GM18951 (cell line): ENCODE data around the gene TRIM47.
"Not testable (repeated sequence)": the region's sequence is repeated elsewhere in the genome, so short reads cannot be mapped to it uniquely, and the experiment has no call there.

Source experiments
- POLR2A ChIP-seq: IDR thresholded peaks from 4 replicates; pipeline ENCODE4 v1.6.1; 2011; ENCODE audit warnings: mild to moderate bottlenecking; ENCODE audit not compliant: insufficient read length, insufficient read depth; ENCODE audit errors: extremely low read depth
- in situ Hi-C: fragments of 300-500 bp; cut with MboI; formaldehyde crosslinking; loops from one replicate; pipeline ENCODE4 v1.12.0; 2022; ENCODE audit warnings: low sequenced_read_pairs, mixed read lengths, inconsistent platforms; ENCODE audit not compliant: unreplicated experiment

The TRIM47 gene

DNA sequence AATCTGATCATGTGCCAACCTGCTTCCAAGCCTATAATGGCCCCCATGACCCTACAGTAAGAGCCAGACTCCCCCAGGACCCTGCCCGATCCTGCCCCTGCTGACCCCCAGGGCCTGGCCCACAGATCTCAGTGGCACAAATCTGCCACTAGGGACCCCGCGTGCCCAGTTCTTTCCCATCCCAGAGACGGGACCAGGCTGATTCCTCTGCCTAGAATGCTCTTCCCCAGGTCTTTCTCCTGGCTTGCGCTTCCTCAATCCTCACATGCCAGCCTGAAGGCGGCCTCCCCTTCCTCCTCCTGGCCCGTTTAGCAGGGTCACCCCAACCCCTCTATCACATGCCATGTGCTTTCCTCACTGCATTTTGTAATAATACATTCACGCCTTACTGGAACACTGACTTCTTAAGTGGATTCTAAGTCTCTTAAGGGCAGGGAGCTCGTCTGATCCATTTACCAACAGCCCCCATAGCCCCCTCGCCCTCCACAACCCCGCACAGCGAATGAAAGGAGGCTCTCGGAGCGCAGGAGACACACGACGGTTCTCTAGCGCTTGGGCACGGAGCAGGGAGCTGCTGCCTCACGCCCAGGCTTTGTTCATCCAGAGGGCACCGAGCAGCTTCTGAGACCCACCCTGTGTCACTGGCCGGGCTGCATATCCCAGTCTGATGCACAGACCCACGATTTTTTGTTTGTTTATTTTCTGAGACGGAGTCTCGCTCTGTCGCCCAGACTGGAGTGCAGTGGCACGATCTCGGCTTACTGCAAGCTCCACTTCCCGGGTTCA lies 17.2 kb upstream of the TRIM47 start:
- TF ChIP-seq POLR2A = no peak
- in situ Hi-C loops = no loop called here

GRCh38 chr17:75894049-75894733 lies 15.8 kb upstream of the TRIM47 start:
- TF ChIP-seq POLR2A = no peak
- in situ Hi-C loops = no loop called here

DNA sequence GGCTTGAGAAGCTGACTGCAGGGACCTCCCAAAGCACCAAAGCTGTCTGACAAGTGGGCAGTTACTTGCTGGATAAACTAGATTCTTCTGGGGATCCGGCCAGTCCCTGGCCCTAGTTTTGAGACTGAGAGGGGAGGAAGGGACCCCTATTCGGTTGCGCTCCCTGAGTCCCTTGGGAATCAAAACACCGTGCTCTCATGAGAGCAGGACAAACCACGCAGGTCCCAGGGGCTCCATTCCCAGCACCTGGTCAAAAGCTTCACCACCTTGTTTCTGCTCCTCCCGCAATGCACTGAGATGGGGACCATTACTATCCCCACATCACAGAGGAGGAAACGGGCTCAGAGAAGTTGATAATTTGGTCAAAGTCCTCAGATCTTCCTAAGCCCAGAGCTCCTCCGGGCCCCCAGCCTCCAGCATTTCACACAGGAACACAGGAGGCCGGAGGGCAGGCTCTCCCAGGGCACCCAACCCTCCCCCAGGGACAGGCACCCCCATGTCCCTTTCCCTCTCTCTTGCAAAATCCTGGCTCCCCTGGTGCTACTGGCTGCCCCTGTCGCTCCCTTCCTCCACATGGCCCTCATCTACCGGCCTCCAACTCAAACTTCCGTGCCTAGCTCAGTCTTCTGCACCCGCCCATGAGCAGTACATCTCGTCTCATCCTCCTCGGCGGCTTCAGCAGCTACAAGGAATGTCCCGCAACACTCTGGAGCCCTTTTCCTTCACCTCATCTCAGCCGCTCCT lies 15.1 kb upstream of the TRIM47 start:
- in situ Hi-C loops = no loop called here
- no peak for TF ChIP-seq POLR2A

DNA sequence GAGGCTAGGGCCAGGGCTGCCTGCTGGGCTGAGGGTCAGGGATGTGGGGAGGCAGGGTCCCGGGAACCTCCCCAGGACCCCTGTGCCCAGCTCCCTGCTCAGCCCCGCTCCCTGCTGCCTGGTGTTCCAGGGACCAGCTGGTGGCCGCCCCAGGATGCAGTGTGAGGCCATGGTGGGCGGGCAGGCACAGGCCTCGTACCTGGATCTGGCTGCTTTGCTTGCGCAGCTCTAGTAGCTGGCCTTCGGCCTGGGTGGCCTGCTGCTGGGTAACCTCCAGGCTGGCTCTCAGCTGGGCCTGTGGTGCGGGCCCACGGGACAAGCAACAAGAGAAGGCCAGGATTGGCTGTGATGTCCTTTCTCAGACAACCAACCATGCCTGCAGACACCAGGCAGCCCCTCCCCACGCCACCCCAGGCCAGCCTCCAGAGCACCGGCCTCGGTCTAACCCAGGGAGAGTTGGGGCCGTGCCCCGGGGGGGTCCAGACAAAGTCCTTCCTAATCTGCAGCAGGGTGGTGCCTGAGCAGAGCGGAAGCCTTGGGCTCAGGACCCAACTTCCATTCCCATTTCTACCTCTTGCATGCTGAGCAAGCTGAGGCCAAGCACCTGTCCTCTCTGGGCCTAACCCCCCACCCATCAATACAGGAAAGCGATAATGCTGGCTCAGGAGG lies 14.3 kb upstream of the TRIM47 start:
- TF ChIP-seq POLR2A = no peak
- in situ Hi-C loops = no loop called here

DNA sequence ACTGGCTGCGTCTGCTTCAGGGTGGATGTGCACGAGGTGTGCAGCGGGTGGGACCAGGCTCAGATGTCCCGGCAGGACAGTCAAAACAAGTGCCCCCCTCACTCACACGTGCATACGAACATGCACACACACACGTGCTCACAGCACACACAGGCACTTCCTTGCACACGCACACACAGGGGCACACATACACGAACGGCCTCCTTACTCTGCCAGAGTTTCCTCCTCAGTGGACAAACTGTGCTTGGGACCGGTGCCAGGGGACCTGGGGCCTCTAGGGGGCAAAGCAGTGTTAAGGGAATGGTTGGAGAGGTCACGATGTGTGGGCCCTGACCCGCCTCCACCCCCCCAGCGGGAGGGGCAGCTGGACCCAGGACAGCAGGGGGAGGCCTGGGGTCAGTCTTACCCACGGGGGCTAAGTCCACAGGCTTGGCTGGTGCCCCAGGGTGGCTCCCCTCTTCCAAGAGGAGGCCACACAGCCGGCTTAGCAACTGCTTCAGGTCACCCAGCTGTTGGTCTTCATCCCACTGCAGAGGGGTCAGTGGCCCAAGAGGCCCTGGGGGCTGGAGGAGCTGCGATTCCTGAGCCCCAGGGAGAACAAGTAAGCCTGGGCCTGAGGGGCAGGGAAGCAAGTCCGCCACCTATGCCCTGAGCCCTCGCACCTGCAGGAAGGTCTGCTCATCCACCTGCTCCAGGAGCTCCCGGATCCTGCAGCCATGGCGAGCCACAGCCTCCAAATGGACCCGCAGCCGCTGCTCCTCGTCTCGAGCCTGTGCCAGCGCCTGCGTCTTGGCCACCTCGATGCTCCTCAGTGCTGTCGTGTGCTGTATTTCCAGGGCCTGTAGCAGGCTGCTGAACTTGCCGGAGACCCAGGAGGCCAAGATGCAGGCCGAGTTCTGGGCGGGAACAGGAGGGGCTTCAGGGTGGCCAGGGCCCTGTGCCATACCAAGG lies 13.5 kb upstream of the TRIM47 start:
- TF ChIP-seq POLR2A = no peak
- in situ Hi-C loops = no loop called here

GRCh38 chr17:75891022-75891604 lies 12.7 kb upstream of the TRIM47 start:
- no peak for TF ChIP-seq POLR2A
- in situ Hi-C loops = no loop called here

GRCh38 chr17:75889454-75889853 lies 11.1 kb upstream of the TRIM47 start:
- no peak for TF ChIP-seq POLR2A
- in situ Hi-C loops = no loop called here

- TF ChIP-seq POLR2A = no peak
- in situ Hi-C loops = no loop called here
Observed at GRCh38 chr17:75888484-75888883, 10.1 kb upstream of the TRIM47 start.

DNA sequence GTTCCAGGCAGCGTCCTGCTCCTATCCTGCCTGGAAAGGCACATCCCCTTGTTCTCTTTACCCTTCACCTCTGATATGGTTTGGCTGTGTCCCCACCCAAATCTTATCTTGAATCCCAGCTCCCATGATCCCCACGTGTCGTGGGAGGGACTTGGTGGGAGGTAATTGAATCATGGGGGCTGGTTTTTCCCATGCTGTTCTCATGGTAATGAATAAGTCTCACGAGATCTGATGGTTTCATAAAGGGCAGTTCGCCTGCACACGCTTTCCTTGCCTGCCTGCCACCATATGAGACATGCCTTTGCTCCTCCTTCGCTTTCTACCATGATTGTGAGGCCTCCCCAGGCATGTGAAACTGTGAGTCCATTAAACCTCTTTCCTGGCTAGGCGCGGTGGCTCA lies 7.5 kb upstream of the TRIM47 start:
- in situ Hi-C loops = not testable (repeated sequence)

DNA sequence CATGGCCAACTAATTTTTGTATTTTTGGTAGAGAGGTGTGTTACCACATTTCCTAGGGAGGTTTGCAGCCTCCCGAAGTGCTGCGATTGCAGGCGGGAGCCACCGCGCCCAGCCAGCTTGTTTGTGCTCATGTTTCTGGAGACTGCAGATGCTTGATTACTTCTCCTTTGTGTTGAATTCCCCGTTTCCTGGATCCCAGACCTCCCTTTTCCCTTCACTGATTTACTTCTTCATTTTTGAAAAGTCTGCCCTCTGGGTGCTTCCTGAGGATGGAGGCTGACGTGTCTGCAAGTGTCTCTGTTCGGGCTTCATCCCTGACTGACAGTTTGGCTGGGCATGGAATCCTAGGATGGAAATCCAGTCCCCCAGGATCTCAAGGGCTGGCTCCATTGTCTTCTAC lies 7.0 kb upstream of the TRIM47 start:
- no peak for TF ChIP-seq POLR2A
- in situ Hi-C loops = no loop called here

- in situ Hi-C loops = no loop called here
- no peak for TF ChIP-seq POLR2A
Observed at GRCh38 chr17:75881678-75882454, 3.5 kb upstream of the TRIM47 start.
